HUES48 (cell line): ENCODE data around the gene TSC2.
"Not testable (repeated sequence)": the region's sequence is repeated elsewhere in the genome, so short reads cannot be mapped to it uniquely, and the experiment has no call there.

ENCODE experiments used
- H3K27ac ChIP-seq: one replicate; pipeline ENCODE4 v1.7.0; 2013; ENCODE audit warnings: low read depth, low read length, inconsistent platforms
- H3K27me3 ChIP-seq: 2 replicates; pipeline ENCODE4 v1.6.1; 2013; ENCODE audit warnings: mild to moderate bottlenecking, low read length; ENCODE audit not compliant: control insufficient read depth, insufficient read depth
- H3K36me3 ChIP-seq: 2 replicates; pipeline ENCODE4 v1.6.1; 2013; ENCODE audit warnings: low read length; ENCODE audit not compliant: control insufficient read depth, insufficient read depth
- H3K4me1 ChIP-seq: 2 replicates; pipeline ENCODE4 v1.6.1; 2013; ENCODE audit warnings: mild to moderate bottlenecking, low read length; ENCODE audit not compliant: control insufficient read depth, insufficient read depth
- H3K4me3 ChIP-seq: 2 replicates; pipeline ENCODE4 v1.5.1; 2013; ENCODE audit warnings: mild to moderate bottlenecking, low read depth, low read length
- H3K9ac ChIP-seq: 2 replicates; pipeline ENCODE4 v1.6.1; 2013; ENCODE audit warnings: mild to moderate bottlenecking, low read depth, low read length, moderate library complexity
- H3K9me3 ChIP-seq: 2 replicates; pipeline ENCODE4 v1.6.1; 2013; ENCODE audit warnings: low read length; ENCODE audit not compliant: control insufficient read depth, insufficient read depth

Gene TSC2

GRCh38 chr16:2111009-2111353, 63.2 kb downstream of the TSC2 start:
- not testable (repeated sequence) for H3K9me3 ChIP-seq, H3K9ac ChIP-seq, H3K4me3 ChIP-seq, H3K27ac ChIP-seq, H3K27me3 ChIP-seq, H3K4me1 ChIP-seq
- H3K36me3 ChIP-seq = peaks cover 22% of the 10 kb centered on the region

- not testable (repeated sequence) for H3K27me3 ChIP-seq, H3K9me3 ChIP-seq, H3K9ac ChIP-seq, H3K4me3 ChIP-seq, H3K27ac ChIP-seq, H3K4me1 ChIP-seq
- peaks cover 22% of the 10 kb centered on the region for H3K36me3 ChIP-seq
These were observed 63.9 kb downstream of the TSC2 start for GRCh38 chr16:2111412-2112335.

GRCh38 chr16:2112539-2113106, 64.8 kb downstream of the TSC2 start:
- H3K4me3 ChIP-seq, H3K4me1 ChIP-seq, H3K27me3 ChIP-seq, H3K9ac ChIP-seq, H3K9me3 ChIP-seq, H3K27ac ChIP-seq: not testable (repeated sequence)
- H3K36me3 ChIP-seq = peaks cover 22% of the 10 kb centered on the region

GRCh38 chr16:2114225-2114624, 66.4 kb downstream of the TSC2 start:
- not testable (repeated sequence) for H3K9me3 ChIP-seq, H3K9ac ChIP-seq, H3K27me3 ChIP-seq, H3K27ac ChIP-seq, H3K4me1 ChIP-seq, H3K4me3 ChIP-seq
- peaks cover 14% of the 10 kb centered on the region; the same call in 1 of the 2 replicates for H3K36me3 ChIP-seq

- H3K4me3 ChIP-seq, H3K4me1 ChIP-seq, H3K9ac ChIP-seq, H3K9me3 ChIP-seq, H3K27me3 ChIP-seq, H3K27ac ChIP-seq: not testable (repeated sequence)
- peaks cover 10% of the 10 kb centered on the region; the same call in 1 of the 2 replicates for H3K36me3 ChIP-seq
These were observed 67.3 kb downstream of the TSC2 start for GRCh38 chr16:2114885-2115590.

- Histone ChIP-seq H3K4me1 (no peaks in the 10 kb centered on the region), H3K27me3 (no peaks in the 10 kb centered on the region)
These were observed 67.8 kb downstream of the TSC2 start for GRCh38 chr16:2115591-2115973.

GRCh38 chr16:2116428-2116827, 68.6 kb downstream of the TSC2 start:
- H3K9me3 ChIP-seq, H3K36me3 ChIP-seq, H3K4me3 ChIP-seq, H3K9ac ChIP-seq, H3K27ac ChIP-seq, H3K27me3 ChIP-seq, H3K4me1 ChIP-seq: not testable (repeated sequence)

More at GRCh38 chr16:2115591-2115973, 67.8 kb downstream of the TSC2 start:
- Histone ChIP-seq H3K9me3 (no peaks in the 10 kb centered on the region), H3K36me3 (peaks cover 5% of the 10 kb centered on the region; the same call in 1 of the 2 replicates), H3K27ac (no peak overlapping the region), H3K9ac (no peak overlapping the region), H3K4me3 (no peak overlapping the region)

- H3K9me3 ChIP-seq, H3K27ac ChIP-seq, H3K4me1 ChIP-seq, H3K36me3 ChIP-seq, H3K4me3 ChIP-seq, H3K27me3 ChIP-seq, H3K9ac ChIP-seq: not testable (repeated sequence)
These were observed 69.6 kb downstream of the TSC2 start for GRCh38 chr16:2117341-2117740.

- H3K4me3 ChIP-seq, H3K27me3 ChIP-seq, H3K4me1 ChIP-seq, H3K36me3 ChIP-seq, H3K9me3 ChIP-seq, H3K27ac ChIP-seq, H3K9ac ChIP-seq: not testable (repeated sequence)
These were observed 70.4 kb downstream of the TSC2 start for GRCh38 chr16:2117960-2118722.

GRCh38 chr16:2121325-2121724, 73.5 kb downstream of the TSC2 start:
- not testable (repeated sequence) for H3K4me1 ChIP-seq, H3K27ac ChIP-seq, H3K27me3 ChIP-seq, H3K9me3 ChIP-seq, H3K4me3 ChIP-seq, H3K36me3 ChIP-seq, H3K9ac ChIP-seq
